ENCODE results near the gene FAM229B.
"Not testable (repeated sequence)": the region's sequence is repeated elsewhere in the genome, so short reads cannot be mapped to it uniquely, and the experiment has no call there.

Gene FAM229B

GRCh38 chr6:112087136-112087911 is at the start of gene FAM229B, which contains the start of gene TUBE1:
Gene FAM229B, plus strand, starts transcription at chr6:112087591. Its CDS starts 11,693 bp downstream, at chr6:112099284.
Gene TUBE1, minus strand, starts transcription at chr6:112087482. Its CDS starts 48 bp downstream, at chr6:112087434.
- DNase-seq (ENCODE audit: low spot score): peak; percentile 96

GRCh38 chr6:112037783-112038216 is 49.6 kb upstream of the FAM229B start:
- peak; percentile 99 for DNase-seq (ENCODE audit: low spot score)

GRCh38 chr6:112038268-112038667 is 49.1 kb upstream of the FAM229B start:
- no peak for DNase-seq (ENCODE audit: low spot score)

DNA sequence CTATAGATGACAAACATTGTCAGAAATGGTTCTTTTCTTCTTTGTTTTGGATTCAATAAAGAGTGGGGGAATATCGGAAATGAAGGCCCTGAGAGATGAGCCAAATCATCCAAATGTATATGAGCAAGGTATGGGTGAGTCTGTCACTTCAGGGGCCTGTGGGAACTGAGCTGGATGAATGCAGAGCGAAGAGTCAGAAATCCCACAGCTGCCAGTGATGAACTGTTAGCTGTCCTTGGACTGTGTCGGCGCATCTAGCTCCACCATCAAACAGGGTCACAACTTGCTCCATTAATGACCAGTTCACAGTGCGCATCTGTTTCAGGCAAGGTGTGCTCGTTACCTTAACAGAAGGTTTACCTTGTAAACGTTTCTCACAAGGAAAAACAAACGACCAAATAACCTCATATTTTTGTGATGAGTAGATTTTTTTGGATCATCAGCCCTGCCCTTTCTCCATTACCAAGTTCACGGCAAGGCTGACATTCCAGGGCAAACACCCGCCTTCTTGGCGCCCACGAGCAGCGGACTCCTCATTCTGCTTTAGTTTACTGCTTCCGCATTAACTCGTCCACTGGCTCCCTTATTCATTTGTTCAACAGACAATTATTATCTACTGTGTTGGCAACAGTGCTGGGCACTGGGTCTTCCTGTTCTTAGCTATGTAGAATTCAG is 48.5 kb upstream of the FAM229B start:
- no peak for DNase-seq (ENCODE audit: low spot score)

GRCh38 chr6:112039431-112039770 is 48.0 kb upstream of the FAM229B start:
- no peak for DNase-seq (ENCODE audit: low spot score)

DNA sequence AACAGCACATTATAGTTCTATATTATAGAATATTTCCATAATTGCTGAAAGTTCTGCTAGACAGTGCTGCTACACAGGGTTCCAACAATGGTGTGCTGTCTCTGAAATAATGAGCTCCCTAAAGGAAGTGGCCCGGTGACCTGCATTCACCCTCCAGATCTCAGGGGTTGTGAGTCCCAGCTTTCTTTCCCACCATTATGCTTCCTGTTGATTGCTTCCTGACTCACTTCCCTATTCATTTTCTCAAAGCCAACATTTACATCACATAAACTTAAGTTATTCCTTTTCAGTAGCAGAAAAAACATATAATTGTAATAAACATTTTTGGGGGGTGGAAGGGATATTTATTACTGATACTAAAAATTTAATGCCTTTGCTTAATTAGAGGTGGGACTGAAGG is 46.4 kb upstream of the FAM229B start:
- DNase-seq (ENCODE audit: low spot score): peak; percentile 86

- DNase-seq (ENCODE audit: low spot score): peak; percentile 61
Measured at GRCh38 chr6:112041535-112041934, 45.9 kb upstream of the FAM229B start.

- peak; percentile 92 for DNase-seq (ENCODE audit: low spot score)
Measured at GRCh38 chr6:112043032-112044007, 44.1 kb upstream of the FAM229B start.

- DNase-seq (ENCODE audit: low spot score): no peak
Measured at GRCh38 chr6:112044196-112044595, 43.2 kb upstream of the FAM229B start.

GRCh38 chr6:112044856-112045255 is 42.5 kb upstream of the FAM229B start:
- DNase-seq (ENCODE audit: low spot score): no peak

- not testable (repeated sequence) for DNase-seq (ENCODE audit: low spot score)
Measured at GRCh38 chr6:112047523-112047922, 39.9 kb upstream of the FAM229B start.

DNA sequence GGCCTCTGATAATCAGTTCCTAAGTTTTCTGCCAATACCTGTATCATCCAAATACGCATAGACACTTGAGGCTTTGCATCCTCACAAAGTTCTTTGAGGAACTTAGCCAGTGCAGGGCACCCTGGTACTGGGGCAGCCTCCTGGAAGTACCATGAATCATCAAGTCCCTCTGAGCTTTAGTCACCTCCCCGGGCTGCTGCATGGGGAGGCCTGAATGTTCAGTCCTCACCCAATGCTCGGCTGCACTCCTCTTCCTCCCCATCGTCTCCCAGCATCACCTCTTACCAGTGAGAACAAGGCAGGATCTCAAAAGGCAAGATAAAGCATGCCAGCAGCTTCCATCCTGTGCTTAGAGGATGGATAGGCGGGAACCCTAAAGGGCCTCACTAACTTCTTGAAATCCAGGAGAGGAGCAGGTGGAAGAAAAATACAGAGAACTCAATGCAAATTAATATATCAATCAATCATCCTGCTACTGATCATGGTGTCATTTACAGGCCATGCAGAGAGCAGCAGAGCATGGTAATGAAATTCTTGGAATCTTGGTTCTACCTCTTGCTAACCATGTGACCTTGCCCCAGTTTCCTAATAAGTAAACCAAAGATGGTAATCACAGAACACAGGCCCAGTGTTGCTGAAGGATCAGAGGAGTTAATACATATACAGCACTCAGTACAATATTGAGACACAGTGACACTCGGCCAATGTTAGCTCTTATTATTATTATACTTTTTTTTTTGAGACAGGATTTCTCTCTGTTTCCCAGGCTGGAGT is 38.2 kb upstream of the FAM229B start:
- DNase-seq (ENCODE audit: low spot score): no peak

DNA sequence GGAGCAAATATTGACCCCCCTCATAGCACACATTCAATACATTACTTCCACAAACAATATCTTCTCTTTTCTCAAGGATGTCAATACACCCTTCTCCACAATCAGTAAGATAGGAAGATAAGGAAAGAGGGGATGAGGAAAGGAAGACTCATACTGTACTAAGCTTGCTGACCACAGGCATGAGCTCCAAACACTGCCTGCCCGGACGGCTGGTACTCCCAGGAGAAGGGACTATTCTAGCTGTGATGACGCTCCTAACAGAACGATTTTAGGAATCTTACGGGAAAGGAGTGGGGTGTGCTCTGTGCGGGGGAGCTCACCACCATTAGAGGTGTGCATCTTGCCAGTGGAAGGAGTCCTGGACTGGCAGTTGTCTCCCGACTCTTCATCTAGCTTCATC is 37.4 kb upstream of the FAM229B start:
- DNase-seq (ENCODE audit: low spot score): no peak

GRCh38 chr6:112050429-112050828 is 37.0 kb upstream of the FAM229B start:
- DNase-seq (ENCODE audit: low spot score): no peak

GRCh38 chr6:112051251-112051740 is 36.1 kb upstream of the FAM229B start:
- not testable (repeated sequence) for DNase-seq (ENCODE audit: low spot score)

DNA sequence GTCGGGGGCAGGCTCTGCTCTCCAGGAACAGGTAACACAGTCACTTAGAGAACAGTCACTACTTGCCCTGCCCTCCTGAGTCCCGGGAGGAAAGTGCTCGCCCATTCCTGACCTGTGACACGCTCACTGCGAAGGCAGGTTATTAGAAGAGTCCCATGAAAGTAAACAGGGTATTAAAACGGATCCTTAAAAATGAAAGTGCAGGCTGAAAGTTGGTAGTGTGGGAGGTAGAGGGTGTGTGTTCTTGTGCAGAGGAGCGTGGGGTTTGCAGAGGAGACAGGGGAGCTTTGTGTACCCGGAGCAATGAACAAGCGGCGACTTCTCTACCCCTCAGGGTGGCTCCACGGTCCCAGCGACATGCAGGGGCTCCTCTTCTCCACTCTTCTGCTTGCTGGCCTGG is 33.4 kb upstream of the FAM229B start, which contains the start of gene CCN6:
Gene CCN6, plus strand, starts transcription at position 104 of the 400 bp plus-strand sequence. Its CDS starts 254 bp downstream, at position 358.
- DNase-seq (ENCODE audit: low spot score): no peak

DNA sequence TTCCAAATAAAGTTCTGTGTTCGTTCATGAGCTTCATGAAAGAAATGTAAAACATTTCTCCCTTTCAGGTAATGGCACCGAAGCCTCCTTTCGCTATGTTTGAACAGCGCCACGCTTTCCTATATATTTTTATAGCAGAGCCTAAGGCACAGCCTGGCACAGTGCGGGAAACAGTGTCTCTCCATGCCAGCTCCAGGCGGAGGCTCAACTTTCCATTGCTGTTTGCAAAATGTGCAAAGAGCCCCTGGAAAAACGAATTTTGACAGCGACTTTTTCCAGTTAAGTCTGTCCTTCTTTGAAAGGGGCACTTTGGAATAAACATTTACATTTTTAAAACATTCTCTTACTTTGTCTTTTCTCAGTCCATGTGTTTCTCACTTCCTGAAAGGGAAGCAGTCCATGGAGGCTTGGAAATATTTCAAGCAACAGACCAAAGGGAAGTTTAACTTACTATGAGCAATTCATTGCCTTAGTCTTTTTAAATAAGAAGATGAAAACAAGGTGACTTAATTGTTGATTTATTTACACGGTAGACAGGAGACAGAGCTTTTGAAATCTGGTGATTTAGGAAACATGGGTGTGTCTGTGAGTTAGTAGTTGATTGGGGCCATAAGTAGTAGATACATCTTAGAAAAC is 32.7 kb upstream of the FAM229B start:
- DNase-seq (ENCODE audit: low spot score): no peak

DNA sequence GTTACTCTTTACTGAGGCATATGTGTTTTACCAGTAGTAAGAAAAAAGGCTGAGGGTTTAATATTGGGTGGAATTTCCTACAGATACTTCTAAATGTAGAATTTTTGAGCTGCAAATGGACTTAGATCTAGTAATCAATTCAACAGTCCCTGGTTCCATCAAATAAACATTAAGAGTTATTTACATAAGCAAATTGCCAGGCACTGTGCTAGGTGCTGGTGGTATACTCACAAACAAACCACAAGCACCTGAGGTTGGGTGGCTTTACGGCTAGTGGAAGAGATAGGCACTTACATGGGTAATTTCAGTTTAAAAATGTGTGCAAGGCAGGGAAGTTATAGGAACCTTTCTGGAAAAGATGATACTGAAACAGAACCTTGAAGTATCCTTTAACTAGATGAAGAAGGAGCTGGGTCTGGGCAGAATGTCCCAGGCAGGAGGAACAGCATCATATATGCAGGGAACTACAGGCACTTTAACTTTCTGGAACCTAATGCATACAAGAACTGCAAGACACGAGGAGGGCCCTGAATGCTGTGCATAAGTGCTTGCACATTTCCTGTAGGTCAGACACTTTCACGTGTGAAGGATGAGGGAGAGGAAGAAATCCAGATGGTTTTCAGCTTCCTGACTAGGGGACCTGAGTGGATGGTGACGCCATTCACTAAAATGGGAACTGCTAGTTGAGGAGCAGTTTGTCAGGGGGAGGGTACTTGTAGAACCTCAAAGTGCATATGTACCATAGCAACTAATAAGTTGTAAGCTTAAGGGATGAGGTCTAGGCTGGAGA is 29.0 kb upstream of the FAM229B start:
- peak; percentile 46 for DNase-seq (ENCODE audit: low spot score)

DNA sequence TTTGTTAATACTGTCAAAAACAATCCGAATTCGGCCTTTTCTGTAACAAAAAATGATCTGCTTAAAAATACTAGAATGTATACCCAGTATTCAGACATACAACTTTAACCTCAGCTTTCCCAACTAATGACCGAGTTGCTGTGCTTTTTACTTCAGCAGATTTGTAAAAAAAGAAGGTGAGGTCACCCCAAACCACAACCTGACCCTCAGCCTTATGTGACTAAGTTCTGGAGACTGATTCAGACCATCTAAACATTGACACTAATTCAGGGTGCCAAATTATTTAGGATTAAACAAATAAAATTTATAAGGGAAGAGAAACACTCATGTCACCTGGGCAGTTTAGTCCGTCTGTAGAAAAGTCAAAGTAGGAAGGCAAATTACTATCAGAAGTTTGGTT is 25.8 kb upstream of the FAM229B start:
- DNase-seq (ENCODE audit: low spot score): no peak

GRCh38 chr6:112062966-112063365 is 24.4 kb upstream of the FAM229B start:
- DNase-seq (ENCODE audit: low spot score): no peak
